ENCODE data around the gene FNBP1L.

DNA sequence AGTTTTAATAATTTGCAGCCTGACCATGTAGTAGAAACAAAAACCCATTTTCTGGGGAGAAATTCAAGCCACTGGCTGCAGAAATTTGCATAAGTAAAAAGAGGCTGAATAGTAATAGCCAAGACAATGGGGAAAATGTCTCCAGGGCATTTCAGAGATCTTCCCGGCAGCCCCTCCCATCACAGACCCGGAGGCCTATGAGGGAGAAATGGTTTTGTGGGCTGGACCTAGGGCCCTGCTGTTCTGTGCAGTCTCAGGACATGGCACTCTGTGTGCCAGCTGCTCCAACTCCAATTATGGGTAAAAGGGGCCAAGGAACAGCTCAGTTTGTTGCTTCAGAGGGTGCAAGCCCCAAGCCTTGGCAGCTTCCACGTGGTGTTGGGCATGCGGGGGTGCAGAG, 39.7 kb upstream of the FNBP1L start:
- TF ChIP-seq, protein P1, sequence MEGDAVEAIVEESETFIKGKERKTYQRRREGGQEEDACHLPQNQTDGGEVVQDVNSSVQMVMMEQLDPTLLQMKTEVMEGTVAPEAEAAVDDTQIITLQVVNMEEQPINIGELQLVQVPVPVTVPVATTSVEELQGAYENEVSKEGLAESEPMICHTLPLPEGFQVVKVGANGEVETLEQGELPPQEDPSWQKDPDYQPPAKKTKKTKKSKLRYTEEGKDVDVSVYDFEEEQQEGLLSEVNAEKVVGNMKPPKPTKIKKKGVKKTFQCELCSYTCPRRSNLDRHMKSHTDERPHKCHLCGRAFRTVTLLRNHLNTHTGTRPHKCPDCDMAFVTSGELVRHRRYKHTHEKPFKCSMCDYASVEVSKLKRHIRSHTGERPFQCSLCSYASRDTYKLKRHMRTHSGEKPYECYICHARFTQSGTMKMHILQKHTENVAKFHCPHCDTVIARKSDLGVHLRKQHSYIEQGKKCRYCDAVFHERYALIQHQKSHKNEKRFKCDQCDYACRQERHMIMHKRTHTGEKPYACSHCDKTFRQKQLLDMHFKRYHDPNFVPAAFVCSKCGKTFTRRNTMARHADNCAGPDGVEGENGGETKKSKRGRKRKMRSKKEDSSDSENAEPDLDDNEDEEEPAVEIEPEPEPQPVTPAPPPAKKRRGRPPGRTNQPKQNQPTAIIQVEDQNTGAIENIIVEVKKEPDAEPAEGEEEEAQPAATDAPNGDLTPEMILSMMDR (IDR thresholded peaks at IDR 0.05; ENCODE audit: insufficient read depth, low read depth, low read length): no peak
- no peak for TF ChIP-seq EZH2 (IDR thresholded peaks at IDR 0.05; ENCODE audit: insufficient read depth, low read length)

All from astrocyte (in vitro differentiated cells and primary cell).